HG03442 (cell line): ENCODE measurements around the gene PLPPR3.

Experiments used
- ATAC-seq: cut with Tn5 transposase; IDR thresholded peaks from one replicate; pipeline ENCODE4 v1.9.1; 2021; ENCODE audit warnings: mild to moderate bottlenecking, moderate library complexity; ENCODE audit not compliant: unreplicated experiment

Gene PLPPR3

GRCh38 chr19:778910-779653, 42.7 kb downstream of the PLPPR3 start:
- ATAC-seq, result no peak

DNA sequence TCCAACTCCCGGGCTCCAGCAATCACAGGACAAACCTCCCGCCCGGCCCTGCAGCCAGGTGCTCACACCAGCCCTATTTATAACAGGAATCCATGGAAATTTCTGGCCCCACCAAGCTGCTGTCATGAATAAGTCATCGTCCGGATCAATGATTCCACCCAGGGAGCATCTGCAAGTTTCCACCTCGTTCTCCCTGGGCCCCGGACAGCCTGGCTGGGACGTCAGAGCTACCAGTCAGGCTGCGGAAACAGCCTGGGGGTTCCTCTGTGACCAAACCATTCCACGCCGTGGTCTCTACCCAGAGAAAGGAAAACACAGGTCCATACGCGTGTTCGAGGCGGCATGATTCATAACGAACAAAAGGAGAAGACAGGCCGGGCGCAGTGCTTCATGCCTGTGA, 45.2 kb downstream of the PLPPR3 start:
- no peak for ATAC-seq

DNA sequence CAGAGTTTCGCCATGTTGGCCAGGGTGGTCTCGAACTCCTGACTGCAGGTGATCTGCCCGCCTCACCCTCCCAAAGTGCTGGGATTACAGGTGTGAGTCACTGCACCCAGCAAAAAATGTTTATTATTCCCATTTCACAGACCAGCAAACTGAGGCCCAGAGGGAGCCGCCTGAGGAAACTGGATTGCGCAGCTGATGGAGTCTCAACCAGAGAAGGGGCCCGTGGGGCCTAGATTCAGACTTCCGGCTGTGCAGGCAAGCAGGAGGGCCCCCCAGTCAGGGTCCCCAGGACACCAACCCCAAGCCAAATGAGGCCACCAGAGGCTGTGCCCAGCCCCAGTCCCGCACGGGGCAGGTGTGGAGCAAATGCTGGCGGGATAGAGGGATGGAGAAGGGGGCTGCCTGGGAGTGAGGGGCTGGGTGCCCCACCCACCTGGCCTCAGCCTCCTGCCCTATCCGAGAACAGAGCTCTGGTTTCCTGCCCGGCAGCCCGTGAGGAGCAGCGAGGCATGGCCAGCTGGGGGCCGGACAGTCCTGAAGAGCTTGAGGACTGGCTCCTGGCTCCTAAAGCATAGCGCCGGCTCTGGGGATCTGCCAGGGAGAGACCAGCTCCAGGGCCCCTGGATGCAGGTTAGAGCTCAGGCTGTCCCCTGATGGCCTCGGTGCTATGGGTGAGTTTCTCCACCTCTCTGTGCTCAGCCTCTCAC, 48.9 kb downstream of the PLPPR3 start:
- no peak for ATAC-seq

DNA sequence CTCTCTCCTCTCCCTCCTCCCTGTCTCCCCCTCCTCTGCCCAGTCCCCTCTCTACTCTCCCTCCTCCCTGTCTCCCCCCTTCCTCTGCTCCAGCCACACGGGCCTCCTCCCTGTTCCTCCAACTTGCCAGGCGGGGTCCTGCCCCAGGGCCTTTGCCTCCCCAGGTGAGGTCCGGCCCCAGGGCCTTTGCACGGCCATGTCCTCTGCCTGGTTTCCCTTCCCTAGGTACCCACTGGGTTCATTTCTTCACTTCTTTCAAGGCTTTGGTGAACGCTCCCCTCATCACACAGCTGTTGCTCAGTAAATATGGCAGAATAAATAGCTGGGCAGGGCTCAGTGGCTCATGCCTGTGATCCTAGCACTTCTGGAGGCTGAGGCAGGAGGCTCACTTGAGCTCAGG, 49.7 kb downstream of the PLPPR3 start:
- no peak for ATAC-seq

- no peak for ATAC-seq
Observed at GRCh38 chr19:771332-771785, 50.4 kb downstream of the PLPPR3 start.

DNA sequence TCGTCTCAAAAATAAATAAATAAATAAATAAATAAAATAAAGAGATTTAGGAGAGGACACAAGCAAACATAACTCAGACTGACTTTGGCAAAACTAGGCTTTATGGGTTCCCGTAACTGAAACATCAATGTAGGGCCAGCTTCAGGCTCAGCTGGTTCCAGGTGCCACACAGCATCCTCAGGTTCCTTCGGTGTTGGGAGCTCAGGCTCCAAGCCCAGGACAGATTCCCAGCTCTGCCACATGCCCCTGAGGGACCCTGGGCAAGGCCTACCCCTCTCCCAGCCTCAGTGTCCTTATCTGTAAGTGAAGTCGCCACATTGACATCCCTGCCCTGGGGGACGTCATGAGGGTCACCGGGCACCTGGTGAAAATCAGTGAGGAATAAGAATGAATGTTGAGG, 52.1 kb downstream of the PLPPR3 start:
- no peak for ATAC-seq

DNA sequence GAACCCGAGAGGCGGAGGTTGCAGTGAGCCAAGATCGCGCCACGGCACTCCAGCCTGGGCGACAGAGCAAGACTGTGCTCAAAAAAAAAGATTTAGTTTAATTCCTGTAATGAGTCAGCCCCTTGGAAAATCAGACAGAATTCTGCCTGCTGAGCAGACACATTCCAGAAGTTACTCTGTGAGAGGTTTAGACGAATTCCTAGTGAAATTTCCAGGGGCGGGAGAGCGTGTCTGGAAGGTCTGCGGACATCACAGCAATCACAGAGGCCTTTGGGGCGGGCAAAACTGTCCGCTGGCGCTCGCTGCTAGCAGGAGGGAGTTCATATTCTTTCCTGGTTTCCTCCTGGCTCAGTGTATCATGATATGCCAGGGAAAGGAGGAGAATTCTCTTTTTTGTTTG, 53.3 kb downstream of the PLPPR3 start:
- ATAC-seq, result no peak

GRCh38 chr19:765179-765738, 56.5 kb downstream of the PLPPR3 start:
- no peak for ATAC-seq

- no peak for ATAC-seq
Observed at GRCh38 chr19:764301-764700, 57.5 kb downstream of the PLPPR3 start.

DNA sequence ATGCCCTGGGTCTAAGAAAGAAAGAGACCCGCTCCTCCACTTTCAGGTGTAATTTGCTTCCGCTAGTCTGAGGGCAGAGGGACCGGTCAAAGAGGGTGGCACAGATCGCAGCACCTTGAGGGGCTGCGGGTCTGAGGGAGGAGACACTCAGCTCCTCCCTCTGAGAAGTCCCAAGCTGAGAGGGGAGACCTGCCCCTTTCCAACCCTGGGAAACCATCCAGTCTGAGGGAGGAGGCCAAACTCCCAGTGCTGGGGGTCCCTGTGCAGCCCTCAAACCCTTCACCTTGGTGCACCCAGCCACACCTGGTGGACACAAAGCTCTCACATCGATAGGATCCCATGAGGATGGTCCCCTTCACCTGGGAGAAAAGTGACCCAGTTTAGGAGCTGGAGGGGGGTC, 57.9 kb downstream of the PLPPR3 start:
- no peak for ATAC-seq

DNA sequence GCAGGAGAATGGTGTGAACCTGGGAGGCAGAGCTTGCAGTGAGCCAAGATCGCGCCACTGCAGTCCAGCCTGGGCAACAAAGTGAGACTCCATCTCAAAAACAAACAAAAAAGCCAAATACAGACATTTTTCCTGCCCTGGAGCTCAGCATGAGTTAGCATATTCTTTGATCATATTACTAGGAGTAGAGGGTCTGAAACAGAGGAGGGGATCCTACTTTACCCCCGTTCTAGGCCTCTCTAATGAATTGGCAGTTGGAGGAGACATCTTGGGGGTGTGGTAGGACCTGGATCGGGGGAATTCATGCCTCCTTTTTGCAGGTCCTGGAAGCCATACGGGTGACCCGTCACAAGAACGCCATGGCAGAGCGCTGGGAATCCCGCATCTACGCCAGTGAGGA, 58.6 kb downstream of the PLPPR3 start:
- no peak for ATAC-seq
